ENCODE data around the gene GALNT16. TPM values are rescaled to one million over a fixed set of nuclear protein-coding genes. Genes with fewer than 3 reads are reported as not detected.

Gene GALNT16
- total and polyA plus RNA-seq, 2 donors (not counting 1 experiment from before 2014, with no cell fraction given), result 0.09 to 3.4 TPM

GRCh38 chr14:69374235-69374634, 114.3 kb downstream of the GALNT16 start:
- Mint-ChIP-seq H3K4me1 (no peaks in the 10 kb centered on the region), H3K9me3 (ENCODE audit: insufficient read depth) (peaks cover 2% of the 10 kb centered on the region), H3K27ac (no peak overlapping the region), H3K4me3 (no peak overlapping the region), H3K27me3 (no peaks in the 10 kb centered on the region)
- Histone ChIP-seq H3K4me3 (ENCODE audit: control extremely low read depth in 1 of 5, extremely low read depth in 1 of 5, insufficient read depth in 1 of 5, low read depth in 2 of 5, low read length in 4 of 5) (no peak overlapping the region), H3K4me1 (ENCODE audit: control insufficient read depth in 2 of 2, insufficient read depth in 2 of 2, low read length in 2 of 2) (no peaks in the 10 kb centered on the region), H4K20me1 (ENCODE audit: control insufficient read depth, insufficient read depth, low read length, poor library complexity, severe bottlenecking) (no peaks in the 10 kb centered on the region), H3K4me2 (replicated peaks; ENCODE audit: low read depth, low read length, poor library complexity, severe bottlenecking) (no peak overlapping the region), H3K9ac (ENCODE audit: low read length) (no peak overlapping the region), H3K9me3 (ENCODE audit: control extremely low read depth in 1 of 3, control insufficient read depth in 2 of 3, insufficient read depth in 1 of 3, low read length in 2 of 3) (peaks cover 0 to 6% (median 3%) of the 10 kb centered on the region in 3 donors), H3K79me2 (ENCODE audit: control insufficient read depth, insufficient read depth, low read length) (no peaks in the 10 kb centered on the region), H2AFZ (ENCODE audit: insufficient read depth, low read depth, low read length, poor library complexity, severe bottlenecking) (no peak overlapping the region), H3K36me3 (replicated peaks in 1 of 2; ENCODE audit: control extremely low read depth in 1 of 2, control insufficient read depth in 1 of 2, extremely low read depth in 1 of 2, insufficient read depth in 2 of 2, low read length in 1 of 2) (peaks cover 0 to 14% of the 10 kb centered on the region in 2 experiments), H3K27me3 (replicated peaks in 1 of 4; ENCODE audit: control extremely low read depth in 1 of 4, control insufficient read depth in 3 of 4, insufficient read depth in 4 of 4, low read length in 3 of 4) (no peaks in the 10 kb centered on the region), H3K27ac (ENCODE audit: low read length in 2 of 2) (no peak overlapping the region)
- TF ChIP-seq CTCF (IDR thresholded peaks at IDR 0.05) (no peak), EZH2 (IDR thresholded peaks at IDR 0.05; ENCODE audit: borderline replicate concordance, insufficient read depth, low read depth, low read length, poor library complexity, severe bottlenecking) (no peak)
- intact Hi-C loops (cut with micrococcal nuclease), result no loop called here
- DNase-seq (no peak), ATAC-seq (ENCODE audit: low read depth) (no peak)
- ChIA-PET CTCF (no interaction called here), POLR2A (no interaction called here)

GRCh38 chr14:69375182-69375581, 115.2 kb downstream of the GALNT16 start:
- Histone ChIP-seq H3K4me1 (ENCODE audit: control insufficient read depth in 2 of 2, insufficient read depth in 2 of 2, low read length in 2 of 2) (no peaks in the 10 kb centered on the region), H3K9me3 (ENCODE audit: control extremely low read depth in 1 of 3, control insufficient read depth in 2 of 3, insufficient read depth in 1 of 3, low read length in 2 of 3) (peaks cover 0 to 6% (median 3%) of the 10 kb centered on the region in 3 donors), H3K79me2 (ENCODE audit: control insufficient read depth, insufficient read depth, low read length) (no peaks in the 10 kb centered on the region), H3K4me2 (replicated peaks; ENCODE audit: low read depth, low read length, poor library complexity, severe bottlenecking) (no peak overlapping the region), H3K9ac (ENCODE audit: low read length) (no peak overlapping the region), H2AFZ (ENCODE audit: insufficient read depth, low read depth, low read length, poor library complexity, severe bottlenecking) (no peak overlapping the region), H3K4me3 (ENCODE audit: control extremely low read depth in 1 of 5, extremely low read depth in 1 of 5, insufficient read depth in 1 of 5, low read depth in 2 of 5, low read length in 4 of 5) (no peak overlapping the region), H3K27me3 (replicated peaks in 1 of 4; ENCODE audit: control extremely low read depth in 1 of 4, control insufficient read depth in 3 of 4, insufficient read depth in 4 of 4, low read length in 3 of 4) (no peaks in the 10 kb centered on the region), H3K36me3 (replicated peaks in 1 of 2; ENCODE audit: control extremely low read depth in 1 of 2, control insufficient read depth in 1 of 2, extremely low read depth in 1 of 2, insufficient read depth in 2 of 2, low read length in 1 of 2) (peaks cover 0 to 20% of the 10 kb centered on the region in 2 experiments), H4K20me1 (ENCODE audit: control insufficient read depth, insufficient read depth, low read length, poor library complexity, severe bottlenecking) (no peaks in the 10 kb centered on the region), H3K27ac (ENCODE audit: low read length in 2 of 2) (no peak overlapping the region)
- intact Hi-C loops (cut with micrococcal nuclease), result no loop called here
- Mint-ChIP-seq H3K27ac (no peak overlapping the region), H3K27me3 (no peaks in the 10 kb centered on the region), H3K9me3 (ENCODE audit: insufficient read depth) (peaks cover 2% of the 10 kb centered on the region), H3K4me1 (no peaks in the 10 kb centered on the region), H3K4me3 (no peak overlapping the region)
- no peak for TF ChIP-seq CTCF (IDR thresholded peaks at IDR 0.05)
- no peak for TF ChIP-seq EZH2 (IDR thresholded peaks at IDR 0.05; ENCODE audit: borderline replicate concordance, insufficient read depth, low read depth, low read length, poor library complexity, severe bottlenecking)
- POLR2A ChIA-PET, result no interaction called here
- CTCF ChIA-PET, result no interaction called here
- ATAC-seq (ENCODE audit: low read depth) (no peak), DNase-seq (no peak)
- no CpG with 5 or more reads among the region's 3 CpGs for WGBS (ENCODE audit: insufficient coverage)
